ENCODE measurements around the gene SCNN1B.

GRCh38 chr16:23406024-23406423 lies 103.9 kb downstream of the SCNN1B start:
- no peak for TF ChIP-seq CTCF (IDR thresholded peaks at IDR 0.05)
- no peak for TF ChIP-seq POLR2A (IDR thresholded peaks at IDR 0.05)
